Right forelimb (tissue), 1 donor: Measurements from ENCODE around the gene ANTXR1.

ENCODE experiments used
- DNase-seq: peaks from one replicate; pipeline ENCODE4 v3.0.0-alpha.2; 2018

ANTXR1 gene

GRCh38 chr2:69007169-69007568 lies 5.8 kb upstream of the ANTXR1 start:
- DNase-seq, result no peak

GRCh38 chr2:69007603-69008002 lies 5.4 kb upstream of the ANTXR1 start:
- DNase-seq, result no peak

DNA sequence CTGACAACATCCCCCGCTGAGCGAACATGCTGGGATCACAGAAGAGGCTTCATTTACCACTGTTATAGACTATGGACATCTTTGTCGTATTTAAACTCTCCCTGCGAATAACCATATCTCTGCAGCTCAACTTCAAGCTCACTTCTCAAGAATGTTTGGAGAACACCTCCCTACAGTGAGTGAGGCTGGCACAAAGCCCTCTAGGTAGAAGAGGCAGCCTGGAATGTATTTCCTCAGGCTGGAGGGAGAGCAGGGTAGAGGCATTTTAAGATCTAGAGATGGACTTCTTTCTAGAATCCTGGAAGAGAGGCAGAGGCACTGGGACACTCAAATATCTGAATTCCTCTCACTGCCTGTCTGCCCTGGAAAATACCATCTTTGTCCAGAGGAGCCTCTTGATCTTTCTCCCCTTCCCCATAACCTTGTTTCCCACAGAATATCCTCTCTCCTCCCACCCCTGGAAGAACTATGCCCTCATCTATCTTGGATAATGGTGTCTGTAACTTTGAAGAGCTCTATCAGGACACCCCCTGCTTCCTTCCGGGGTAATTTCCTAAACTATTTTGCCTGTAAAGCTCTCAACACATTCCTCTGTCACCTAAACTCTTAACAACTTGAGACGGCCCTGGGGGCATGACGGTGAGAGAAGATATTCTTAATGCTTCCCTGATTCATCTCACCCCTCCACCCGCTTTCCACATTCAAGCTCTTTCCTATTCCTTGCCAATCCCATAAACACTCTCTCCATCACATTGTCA lies 2.4 kb upstream of the ANTXR1 start:
- DNase-seq, result no peak

DNA sequence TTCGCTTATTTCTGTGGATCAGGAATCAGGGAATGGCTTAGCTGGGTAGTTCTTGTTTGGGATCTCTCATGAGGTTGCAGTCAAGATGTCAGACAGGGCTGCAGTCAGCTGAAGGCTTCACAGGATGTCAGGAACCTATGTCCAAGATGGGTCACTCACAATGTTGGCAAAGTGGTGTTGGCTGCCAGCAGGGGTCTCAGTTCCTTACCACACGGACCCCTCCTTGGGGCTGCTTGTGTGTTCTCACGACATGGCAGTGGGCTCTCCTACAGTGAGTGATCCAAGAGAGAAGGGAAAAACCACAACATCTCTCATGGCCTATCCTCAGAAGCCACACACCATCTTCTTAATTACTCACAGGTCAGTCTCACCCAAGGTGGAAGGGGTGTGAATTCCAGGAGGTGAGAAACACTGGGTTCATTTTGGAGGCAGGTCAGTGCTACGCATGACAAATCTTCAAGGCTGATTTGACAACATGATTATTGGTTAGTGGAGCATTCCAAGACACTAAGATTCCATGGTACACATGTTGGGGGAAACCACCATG lies 1.3 kb upstream of the ANTXR1 start:
- no peak for DNase-seq

- no peak for DNase-seq
Observed at GRCh38 chr2:69012310-69013141, 453 bp upstream of the ANTXR1 start.

DNA sequence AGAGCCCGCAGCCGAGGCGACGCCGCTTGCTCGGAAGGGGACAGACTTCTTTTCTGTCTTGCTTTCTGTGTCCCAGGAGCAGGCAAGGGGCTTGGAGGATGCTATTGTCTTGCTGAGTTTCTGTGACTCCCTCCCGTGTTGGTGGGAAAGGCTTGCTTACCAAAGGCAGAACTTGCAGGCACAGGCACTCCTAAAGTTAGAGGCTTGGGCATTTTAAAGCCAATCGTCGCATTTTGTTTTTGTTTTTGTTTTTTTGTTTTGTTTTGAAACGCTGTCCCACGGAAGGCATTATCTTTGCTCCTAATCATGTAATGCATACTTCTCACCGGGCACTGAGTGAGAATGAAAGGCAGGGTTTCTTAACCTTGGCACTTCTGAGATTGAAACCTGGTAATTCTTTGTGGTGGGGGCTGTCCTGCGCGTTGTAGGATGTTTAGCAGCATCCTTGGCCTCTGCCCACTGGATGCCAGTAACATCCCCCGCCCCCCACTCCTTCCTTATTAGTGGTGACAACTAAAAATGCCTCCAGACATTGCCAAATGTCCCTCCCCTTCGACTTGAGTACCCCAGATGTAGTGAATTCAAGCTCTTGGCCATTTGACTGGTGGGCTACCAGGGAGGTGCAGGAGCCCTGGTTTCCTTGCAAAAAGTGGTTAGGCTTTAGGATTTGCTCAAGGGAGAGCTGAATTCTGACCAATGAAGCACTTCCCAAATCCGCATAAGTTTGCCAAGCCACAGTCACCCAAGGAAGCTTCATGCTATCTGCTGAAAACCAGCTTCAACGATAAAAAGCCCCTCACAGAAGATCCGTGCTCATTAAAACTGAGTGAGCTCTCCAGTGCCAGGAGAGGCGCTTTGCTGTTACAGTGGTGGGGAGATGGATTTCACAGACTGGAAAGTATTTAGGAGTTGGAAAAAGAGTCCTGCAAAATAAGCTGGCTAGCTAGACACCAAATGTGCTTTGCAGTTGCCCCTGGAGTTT lies 1.2 kb downstream of the ANTXR1 start:
- peak; percentile 71 for DNase-seq

DNA sequence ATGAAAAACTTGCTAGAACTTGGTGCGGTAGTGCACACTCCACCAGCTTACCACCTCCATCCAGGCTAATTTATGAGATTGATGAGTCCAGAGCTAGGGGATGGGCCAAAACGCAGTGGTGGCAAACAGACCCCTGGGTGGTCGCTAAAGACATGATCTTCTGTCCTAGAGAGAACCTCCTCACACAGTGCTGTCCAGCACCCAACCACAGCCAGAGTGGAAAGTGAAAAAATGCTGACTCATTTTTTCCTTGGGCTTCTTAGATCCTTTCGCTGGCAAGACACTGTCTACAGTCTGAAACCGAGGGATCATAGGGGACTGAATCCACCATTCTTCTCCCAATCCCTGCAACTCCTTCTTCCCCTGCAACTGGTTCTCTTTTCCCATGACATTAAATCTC lies 4.1 kb downstream of the ANTXR1 start:
- DNase-seq, result no peak

- no peak for DNase-seq
Observed at GRCh38 chr2:69017835-69018234, 4.9 kb downstream of the ANTXR1 start.

- DNase-seq, result no peak
Observed at GRCh38 chr2:69018678-69019095, 5.7 kb downstream of the ANTXR1 start.

GRCh38 chr2:69020496-69021426 lies 7.8 kb downstream of the ANTXR1 start:
- no peak for DNase-seq

GRCh38 chr2:69021727-69022126 lies 8.7 kb downstream of the ANTXR1 start:
- no peak for DNase-seq

DNA sequence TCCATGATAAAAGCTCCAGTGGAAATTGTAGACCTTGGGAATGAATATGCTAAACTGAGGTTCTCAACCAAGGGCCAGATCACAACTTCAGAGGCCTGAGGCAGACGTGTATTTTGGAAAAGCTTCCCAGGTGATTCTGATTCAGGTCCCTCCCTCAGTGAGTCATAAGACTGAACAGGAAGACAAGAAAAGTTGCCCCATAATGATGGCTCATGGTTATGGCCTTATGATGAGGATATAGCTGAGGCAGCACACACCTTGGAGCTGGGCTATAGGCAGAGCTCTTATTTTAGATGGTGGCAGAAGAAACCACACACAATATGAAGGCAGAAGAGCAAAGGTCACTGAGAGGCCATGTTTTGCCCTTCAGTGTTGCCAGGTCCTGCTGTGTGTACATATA lies 9.6 kb downstream of the ANTXR1 start:
- DNase-seq, result no peak

- DNase-seq, result no peak
Observed at GRCh38 chr2:69023236-69023635, 10.3 kb downstream of the ANTXR1 start.

DNA sequence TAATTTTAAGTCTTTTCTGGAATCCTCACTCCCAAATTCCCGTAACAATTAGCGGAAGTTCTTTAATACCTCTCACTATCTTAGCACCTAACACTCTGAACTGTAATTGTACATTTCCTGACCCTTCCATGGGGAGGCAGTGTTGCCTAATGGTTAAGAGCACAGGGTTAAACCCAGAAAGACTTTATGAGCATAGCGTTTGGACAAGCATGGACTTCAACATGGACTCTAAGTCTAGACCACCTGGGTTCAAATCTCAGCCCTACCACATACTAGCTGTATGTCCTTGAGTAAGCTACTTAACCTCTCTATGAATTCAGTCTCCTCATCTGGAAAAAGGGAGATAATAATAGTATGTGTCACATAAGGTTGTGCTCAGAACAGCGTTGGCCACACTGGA lies 13.0 kb downstream of the ANTXR1 start:
- DNase-seq, result no peak

- DNase-seq, result no peak
Observed at GRCh38 chr2:69026691-69027459, 13.9 kb downstream of the ANTXR1 start.

- DNase-seq, result no peak
Observed at GRCh38 chr2:69030800-69031428, 17.9 kb downstream of the ANTXR1 start.

- no peak for DNase-seq
Observed at GRCh38 chr2:69031466-69031865, 18.5 kb downstream of the ANTXR1 start.

DNA sequence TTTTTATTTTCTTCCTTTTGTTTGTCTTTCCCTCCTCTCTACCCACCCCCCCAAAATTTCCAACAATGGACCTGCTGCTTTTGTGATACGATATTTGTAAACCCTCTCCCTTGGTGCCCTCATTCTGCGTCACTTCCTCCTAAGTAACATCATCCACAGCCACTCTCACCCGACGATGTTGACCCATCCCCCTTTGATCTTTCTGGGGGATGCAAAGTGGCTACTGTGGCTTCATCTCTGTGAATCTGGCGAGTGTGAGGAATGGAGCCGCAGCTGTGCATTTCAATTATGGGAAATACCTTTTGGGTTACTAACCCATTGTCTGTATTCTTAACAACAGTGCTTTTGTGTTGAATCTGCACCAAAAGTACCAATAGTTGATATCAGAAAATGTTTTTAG lies 19.4 kb downstream of the ANTXR1 start:
- no peak for DNase-seq

DNA sequence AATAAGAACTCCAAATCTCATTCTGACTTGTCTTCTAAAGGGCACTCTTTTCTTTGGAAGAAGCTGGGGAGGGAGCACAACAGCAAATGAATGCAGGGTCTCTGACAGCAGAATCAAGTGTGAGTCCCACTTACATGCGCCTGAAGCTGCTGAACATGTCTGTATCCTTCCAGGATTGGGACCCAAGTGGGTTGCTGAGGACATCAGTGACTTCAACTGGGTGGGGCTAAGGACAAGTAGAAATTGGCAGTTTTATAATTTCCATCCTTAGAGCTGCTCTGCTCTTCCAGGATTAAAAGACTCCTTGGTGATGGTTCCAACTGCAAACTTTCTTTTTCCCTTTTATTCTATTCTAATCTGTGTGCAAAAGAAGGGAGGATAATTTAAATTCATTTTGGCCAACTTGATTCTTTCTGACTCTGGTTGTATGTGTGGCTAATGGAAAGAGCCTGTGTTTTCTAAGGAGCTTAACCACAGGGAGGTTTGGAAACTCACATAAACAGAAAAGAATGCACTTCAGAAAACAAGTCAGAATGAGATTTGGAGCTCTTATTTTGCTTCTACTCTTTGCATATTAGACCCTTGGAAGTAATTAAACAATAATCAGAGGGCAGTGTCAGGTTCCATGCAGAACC lies 20.6 kb downstream of the ANTXR1 start:
- DNase-seq, result no peak

- DNase-seq, result no peak
Observed at GRCh38 chr2:69034122-69034521, 21.1 kb downstream of the ANTXR1 start.
